A673 (cell line): ENCODE measurements around the gene ZNF565.

ENCODE experiments used
- EZH2 ChIP-seq: fragments of 200-600 bp; sonication (generic); IDR thresholded peaks from 2 replicates; pipeline ENCODE4 v1.6.1; 2017; ENCODE audit warnings: borderline replicate concordance, low read depth, mild to moderate bottlenecking, mixed read lengths, antibody characterized with exemption, low read length; ENCODE audit not compliant: poor library complexity, severe bottlenecking
- TF ChIP-seq, protein P1 (sequence below): fragments of 300-800, 200-600 bp; sonication (generic); conservative IDR thresholded peaks from 2 replicates; pipeline ENCODE4 v1.5.1; 2017; ENCODE audit warnings: low read depth, mild to moderate bottlenecking, antibody characterized with exemption, low read length, moderate library complexity, mixed read lengths

DNA sequence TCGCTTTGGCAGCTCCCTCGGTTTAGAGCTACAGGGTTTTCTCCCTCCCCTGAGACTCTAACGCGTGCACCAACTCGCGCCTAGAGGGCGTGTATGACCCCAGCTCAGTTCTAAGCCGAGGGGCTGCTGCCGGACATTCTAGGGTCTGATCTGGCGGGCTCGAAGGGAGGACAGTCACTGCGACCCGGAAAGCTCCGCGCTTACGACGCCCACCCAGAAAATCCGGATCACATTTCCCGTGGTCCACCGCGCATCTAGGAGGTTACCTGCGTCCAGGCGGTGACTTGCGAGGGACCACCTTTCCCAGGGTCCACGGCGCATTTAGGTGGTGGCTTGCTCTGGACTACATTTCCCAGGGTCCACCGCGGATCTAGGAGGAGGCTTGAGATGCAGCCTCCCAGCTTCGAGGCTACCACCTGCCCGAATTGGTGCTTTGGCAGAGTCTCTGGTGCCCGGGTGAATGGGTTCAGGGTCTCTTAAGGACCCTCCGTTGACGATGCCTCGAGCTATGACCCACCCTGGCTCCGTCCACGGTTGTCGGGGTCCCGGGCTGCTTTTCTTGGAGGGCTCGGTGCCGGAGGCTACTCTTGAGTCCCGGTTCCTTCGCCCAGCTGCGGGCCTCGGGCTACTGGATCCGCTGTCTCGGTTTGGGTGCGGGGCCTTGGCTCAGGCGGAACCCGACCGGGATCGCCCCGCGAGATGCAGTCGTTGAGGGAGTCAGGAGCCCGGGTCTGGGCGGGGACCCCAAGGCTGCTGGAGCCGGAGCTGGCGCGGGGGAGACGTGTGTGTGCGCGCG is 30.9 kb upstream of the ZNF565 start:
- TF ChIP-seq EZH2 = no peak
- TF ChIP-seq, protein P1, sequence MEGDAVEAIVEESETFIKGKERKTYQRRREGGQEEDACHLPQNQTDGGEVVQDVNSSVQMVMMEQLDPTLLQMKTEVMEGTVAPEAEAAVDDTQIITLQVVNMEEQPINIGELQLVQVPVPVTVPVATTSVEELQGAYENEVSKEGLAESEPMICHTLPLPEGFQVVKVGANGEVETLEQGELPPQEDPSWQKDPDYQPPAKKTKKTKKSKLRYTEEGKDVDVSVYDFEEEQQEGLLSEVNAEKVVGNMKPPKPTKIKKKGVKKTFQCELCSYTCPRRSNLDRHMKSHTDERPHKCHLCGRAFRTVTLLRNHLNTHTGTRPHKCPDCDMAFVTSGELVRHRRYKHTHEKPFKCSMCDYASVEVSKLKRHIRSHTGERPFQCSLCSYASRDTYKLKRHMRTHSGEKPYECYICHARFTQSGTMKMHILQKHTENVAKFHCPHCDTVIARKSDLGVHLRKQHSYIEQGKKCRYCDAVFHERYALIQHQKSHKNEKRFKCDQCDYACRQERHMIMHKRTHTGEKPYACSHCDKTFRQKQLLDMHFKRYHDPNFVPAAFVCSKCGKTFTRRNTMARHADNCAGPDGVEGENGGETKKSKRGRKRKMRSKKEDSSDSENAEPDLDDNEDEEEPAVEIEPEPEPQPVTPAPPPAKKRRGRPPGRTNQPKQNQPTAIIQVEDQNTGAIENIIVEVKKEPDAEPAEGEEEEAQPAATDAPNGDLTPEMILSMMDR = no peak
